Measurements from ENCODE around the gene ADCY1.

ADCY1 gene

GRCh38 chr7:45651540-45651939 lies 77.4 kb downstream of the ADCY1 start:
- no peak for DNase-seq (ENCODE audit: low spot score)

GRCh38 chr7:45652630-45653029 lies 78.5 kb downstream of the ADCY1 start:
- DNase-seq (ENCODE audit: low spot score) = no peak

GRCh38 chr7:45653209-45653907 lies 79.2 kb downstream of the ADCY1 start:
- DNase-seq (ENCODE audit: low spot score) = no peak

GRCh38 chr7:45654341-45654740 lies 80.2 kb downstream of the ADCY1 start:
- no peak for DNase-seq (ENCODE audit: low spot score)

- DNase-seq (ENCODE audit: low spot score) = no peak
These were observed 81.4 kb downstream of the ADCY1 start for GRCh38 chr7:45655539-45655938.

GRCh38 chr7:45656431-45656830 lies 82.3 kb downstream of the ADCY1 start:
- no peak for DNase-seq (ENCODE audit: low spot score)

- no peak for DNase-seq (ENCODE audit: low spot score)
These were observed 83.1 kb downstream of the ADCY1 start for GRCh38 chr7:45657136-45657889.

- no peak for DNase-seq (ENCODE audit: low spot score)
These were observed 83.9 kb downstream of the ADCY1 start for GRCh38 chr7:45657890-45658715.

- no peak for DNase-seq (ENCODE audit: low spot score)
These were observed 84.7 kb downstream of the ADCY1 start for GRCh38 chr7:45658716-45659495.

GRCh38 chr7:45659496-45660139 lies 85.5 kb downstream of the ADCY1 start:
- DNase-seq (ENCODE audit: low spot score) = no peak

GRCh38 chr7:45660201-45660900 lies 86.2 kb downstream of the ADCY1 start:
- DNase-seq (ENCODE audit: low spot score) = no peak

- DNase-seq (ENCODE audit: low spot score) = no peak
These were observed 86.7 kb downstream of the ADCY1 start for GRCh38 chr7:45660901-45661211.

GRCh38 chr7:45661302-45661995 lies 87.3 kb downstream of the ADCY1 start:
- DNase-seq (ENCODE audit: low spot score) = no peak

GRCh38 chr7:45662018-45662417 lies 87.8 kb downstream of the ADCY1 start:
- DNase-seq (ENCODE audit: low spot score) = no peak

- DNase-seq (ENCODE audit: low spot score) = no peak
These were observed 88.5 kb downstream of the ADCY1 start for GRCh38 chr7:45662540-45663166.

GRCh38 chr7:45663167-45663921 lies 89.2 kb downstream of the ADCY1 start:
- peak; percentile 25 for DNase-seq (ENCODE audit: low spot score)

GRCh38 chr7:45663965-45664633 lies 89.9 kb downstream of the ADCY1 start:
- no peak for DNase-seq (ENCODE audit: low spot score)

GRCh38 chr7:45665172-45665571 lies 91.0 kb downstream of the ADCY1 start:
- DNase-seq (ENCODE audit: low spot score) = no peak

GRCh38 chr7:45670227-45670626 lies 96.1 kb downstream of the ADCY1 start:
- DNase-seq (ENCODE audit: low spot score) = no peak

Data from germinal center (tissue), 1 donor.